Activated CD8-positive, alpha-beta memory T cell treated with anti-CD3 and anti-CD28 coated beads for 1 hour (primary cell): ENCODE data around the gene FUT4.

Source experiments
- DNase-seq, 2 donors: peaks; one replicate each; pipeline ENCODE4 v3.0.0-alpha.2; 2020; ENCODE audit warnings: low read depth in 1 of 2; ENCODE audit errors: extremely low read depth in 1 of 2

Gene FUT4

DNA sequence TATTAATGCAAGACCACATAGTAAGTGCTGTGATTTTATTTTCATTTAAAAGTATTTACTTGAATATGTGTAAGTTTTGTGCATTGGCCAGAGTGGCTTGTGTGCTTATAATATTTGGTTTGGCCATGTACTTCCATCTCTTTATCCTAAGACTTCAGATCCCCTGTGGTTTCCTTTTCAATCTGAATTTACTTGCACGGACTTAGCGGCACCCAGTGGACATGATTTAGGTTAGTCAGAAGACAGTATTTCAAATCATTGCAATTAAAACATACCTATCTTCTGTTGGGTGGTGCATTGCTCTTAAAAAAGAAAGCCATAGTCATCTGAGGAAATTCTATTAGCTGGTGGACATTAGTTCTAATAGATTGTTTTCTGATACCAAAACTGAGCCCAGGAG is 54.2 kb downstream of the FUT4 start:
- no peak for DNase-seq
